ENCODE data around the gene PTPRD. TPM values are rescaled to one million over a fixed set of nuclear protein-coding genes. Genes with fewer than 3 reads are reported as not detected.

PTPRD gene
- total RNA-seq, 1 experiment from 2014 or later = 0.02 TPM

- no peak overlapping the region for H3K4me3 ChIP-seq (replicated peaks in 1 of 2; ENCODE audit: low read depth in 1 of 2, low read length in 2 of 2)
- ChIA-PET CTCF (no interaction called here), POLR2A (no interaction called here), RAD21 (ENCODE audit: low non-redundant PET in 1 of 2, low total read pairs in 2 of 2, uncharacterized antibody in 2 of 2, unreplicated experiment in 2 of 2) (no interaction called here)
- no peak overlapping the region for H2AFZ ChIP-seq (ENCODE audit: low read depth, low read length, poor library complexity, severe bottlenecking)
- H4K20me1 ChIP-seq (ENCODE audit: insufficient read depth) = no peaks in the 10 kb centered on the region
- H3K4me1 ChIP-seq (ENCODE audit: control insufficient read depth in 1 of 2, insufficient read depth in 2 of 2, low read length in 2 of 2) = no peaks in the 10 kb centered on the region
- no TSS peak for BruUV-seq (replicated peaks)
- no peaks in the 10 kb centered on the region for H3K79me2 ChIP-seq (ENCODE audit: insufficient read depth, low read length)
- peaks cover 10 to 15% of the 10 kb centered on the region in 2 experiments; a peak in 2 of 4 replicates for H3K9me3 ChIP-seq (ENCODE audit: control insufficient read depth in 1 of 2, insufficient read depth in 1 of 2, low read depth in 1 of 2, low read length in 2 of 2)
- H3K36me3 ChIP-seq (ENCODE audit: control insufficient read depth in 1 of 2, insufficient read depth in 2 of 2, low read length in 2 of 2) = no peaks in the 10 kb centered on the region
- no peak for TF ChIP-seq ZFX (IDR thresholded peaks at IDR 0.05)
- TF ChIP-seq ZNF274 (IDR thresholded peaks at IDR 0.05; ENCODE audit: low read depth, low read length) = no peak
- TF ChIP-seq EZH2 (IDR thresholded peaks at IDR 0.05) = no peak
- no peak for TF ChIP-seq EZH2phosphoT487 (IDR thresholded peaks at IDR 0.05; ENCODE audit: borderline replicate concordance)
- TF ChIP-seq CBX3 (IDR thresholded peaks at IDR 0.05; ENCODE audit: low read depth) = no peak
- TF ChIP-seq CEBPB (IDR thresholded peaks at IDR 0.05; ENCODE audit: low read depth) = no peak
- no peak for TF ChIP-seq CTCF (IDR thresholded peaks at IDR 0.05 in 2 of 3, conservative IDR thresholded peaks at IDR 0.05 in 1 of 3; ENCODE audit: borderline replicate concordance in 1 of 3, insufficient read depth in 1 of 3, low read depth in 2 of 3, low read length in 2 of 3)
- no peak for TF ChIP-seq SRF (IDR thresholded peaks at IDR 0.05; ENCODE audit: low read depth)
- no peak for TF ChIP-seq TCF7L2 (IDR thresholded peaks at IDR 0.05; ENCODE audit: borderline replicate concordance, extremely low read depth, insufficient read depth, insufficient read length)
- H3K9ac ChIP-seq (ENCODE audit: low read length) = no peak overlapping the region
- intact Hi-C loops (cut with micrococcal nuclease) = no loop called here
- H3K9me2 ChIP-seq (ENCODE audit: insufficient read depth) = no peaks in the 10 kb centered on the region
- DNase-seq (ENCODE audit: low read depth, low spot score) = no peak
- no peak overlapping the region for H3K27ac ChIP-seq (ENCODE audit: low read depth, low read length)
- ATAC-seq = no peak
- H3K27me3 ChIP-seq (ENCODE audit: insufficient read depth, low read length) = no peaks in the 10 kb centered on the region
- no peak overlapping the region for H3K4me2 ChIP-seq (ENCODE audit: low read length)
Measured at GRCh38 chr9:10633785-10634184, 21.0 kb upstream of the PTPRD start.
